Fibroblast of the aortic adventitia (primary cell): ENCODE measurements around the gene FAM98C. TPM values are rescaled to one million over a fixed set of nuclear protein-coding genes. Genes with fewer than 3 reads are reported as not detected.
"Not testable (repeated sequence)": the region's sequence is repeated elsewhere in the genome, so short reads cannot be mapped to it uniquely, and the experiment has no call there.

Experiments used
- DNase-seq: peaks from one replicate; pipeline ENCODE4 v3.0.0-alpha.2; 2010; ENCODE audit warnings: low read depth
- H3K4me3 ChIP-seq: 2 replicates; pipeline ENCODE4 v1.5.1; 2011; ENCODE audit warnings: low read depth, mild to moderate bottlenecking, control low read depth, low read length, moderate library complexity
- total RNA-seq: library from RNA; depleted of rRNA; stranded (reverse); fragments of >200 nt; gene quantifications from 2 replicates; pipeline ENCODE4 v1.2.3, GENCODE V29; 2012; ENCODE audit warnings: low replicate concordance
- TF ChIP-seq, protein P1 (sequence below): IDR thresholded peaks from 2 replicates; pipeline ENCODE4 v1.5.1; 2011; ENCODE audit warnings: mild to moderate bottlenecking, low read length, control low read depth, inconsistent platforms; ENCODE audit not compliant: insufficient read depth

FAM98C gene
- total RNA-seq, 1 donor, result 11.9 TPM

- peak overlapping the region; percentile 69 for H3K4me3 ChIP-seq
- DNase-seq, result no peak
- TF ChIP-seq, protein P1, sequence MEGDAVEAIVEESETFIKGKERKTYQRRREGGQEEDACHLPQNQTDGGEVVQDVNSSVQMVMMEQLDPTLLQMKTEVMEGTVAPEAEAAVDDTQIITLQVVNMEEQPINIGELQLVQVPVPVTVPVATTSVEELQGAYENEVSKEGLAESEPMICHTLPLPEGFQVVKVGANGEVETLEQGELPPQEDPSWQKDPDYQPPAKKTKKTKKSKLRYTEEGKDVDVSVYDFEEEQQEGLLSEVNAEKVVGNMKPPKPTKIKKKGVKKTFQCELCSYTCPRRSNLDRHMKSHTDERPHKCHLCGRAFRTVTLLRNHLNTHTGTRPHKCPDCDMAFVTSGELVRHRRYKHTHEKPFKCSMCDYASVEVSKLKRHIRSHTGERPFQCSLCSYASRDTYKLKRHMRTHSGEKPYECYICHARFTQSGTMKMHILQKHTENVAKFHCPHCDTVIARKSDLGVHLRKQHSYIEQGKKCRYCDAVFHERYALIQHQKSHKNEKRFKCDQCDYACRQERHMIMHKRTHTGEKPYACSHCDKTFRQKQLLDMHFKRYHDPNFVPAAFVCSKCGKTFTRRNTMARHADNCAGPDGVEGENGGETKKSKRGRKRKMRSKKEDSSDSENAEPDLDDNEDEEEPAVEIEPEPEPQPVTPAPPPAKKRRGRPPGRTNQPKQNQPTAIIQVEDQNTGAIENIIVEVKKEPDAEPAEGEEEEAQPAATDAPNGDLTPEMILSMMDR, result no peak
Measured at GRCh38 chr19:38360839-38361631, 41.9 kb upstream of the FAM98C start.

DNA sequence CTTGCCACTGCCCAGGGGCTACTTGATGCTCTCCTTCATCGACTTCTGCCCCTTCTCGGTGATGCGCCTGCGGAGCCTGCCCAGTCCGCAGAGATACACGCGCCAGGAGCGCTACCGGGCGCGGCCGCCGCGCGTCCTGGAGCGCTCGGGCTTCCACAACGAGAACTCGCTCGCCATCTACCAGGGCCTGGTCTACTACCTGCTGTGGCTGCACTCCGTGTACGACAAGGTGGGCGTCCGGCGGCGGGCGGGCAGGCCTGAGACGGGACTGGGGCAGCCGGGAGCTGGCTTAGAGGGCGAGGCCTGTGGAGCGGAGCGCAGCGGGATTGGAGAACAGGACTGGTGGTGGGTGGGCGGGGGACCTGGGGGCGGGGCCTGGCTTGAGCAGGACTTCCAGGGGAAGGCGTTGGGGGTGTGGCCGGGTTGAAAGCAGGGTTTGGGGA is 41.2 kb upstream of the FAM98C start:
- TF ChIP-seq, protein P1, result peak; percentile 36
- H3K4me3 ChIP-seq, result peak overlapping the region; percentile 69
- DNase-seq, result peak; percentile 48

DNA sequence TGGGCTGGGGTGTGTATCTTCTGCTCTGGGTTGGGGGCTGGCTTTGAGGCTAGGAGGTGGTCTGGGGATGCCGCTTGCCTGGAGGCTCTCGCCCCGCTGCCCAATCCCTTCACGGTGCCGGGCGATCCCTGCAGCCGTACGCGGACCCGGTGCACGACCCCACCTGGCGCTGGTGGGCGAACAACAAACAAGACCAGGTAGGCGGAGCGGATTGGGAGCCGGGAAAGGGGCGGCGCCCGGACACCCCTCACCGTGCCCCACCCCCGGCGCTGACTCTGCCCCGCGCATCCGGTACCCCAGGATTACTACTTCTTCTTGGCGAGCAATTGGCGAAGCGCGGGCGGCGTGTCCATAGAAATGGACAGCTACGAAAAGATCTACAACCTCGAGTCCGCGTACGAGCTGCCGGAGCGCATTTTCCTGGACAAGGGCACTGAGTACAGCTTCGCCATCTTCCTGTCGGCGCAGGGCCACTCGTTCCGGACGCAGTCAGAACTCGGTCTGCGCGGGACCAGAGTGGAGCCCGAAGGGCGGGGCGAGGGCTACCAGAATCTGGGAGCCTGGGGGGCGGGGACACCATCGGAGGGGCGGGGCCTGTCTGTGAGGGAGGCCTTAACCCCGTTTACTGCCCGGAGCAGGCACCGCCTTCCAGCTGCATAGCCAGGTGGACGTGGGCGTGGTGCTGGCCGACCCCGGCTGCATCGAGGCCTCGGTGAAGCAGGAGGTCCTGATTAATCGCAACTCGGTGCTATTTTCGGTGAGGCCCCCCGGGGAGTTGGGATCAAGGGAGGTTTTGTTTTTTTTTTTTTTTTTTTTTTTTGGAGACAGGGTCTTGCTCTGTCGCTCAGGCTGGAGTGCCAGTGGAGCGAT is 40.6 kb upstream of the FAM98C start:
- peak; percentile 36 for DNase-seq
- TF ChIP-seq, protein P1, result no peak
- H3K4me3 ChIP-seq, result peak overlapping the region; percentile 69

DNA sequence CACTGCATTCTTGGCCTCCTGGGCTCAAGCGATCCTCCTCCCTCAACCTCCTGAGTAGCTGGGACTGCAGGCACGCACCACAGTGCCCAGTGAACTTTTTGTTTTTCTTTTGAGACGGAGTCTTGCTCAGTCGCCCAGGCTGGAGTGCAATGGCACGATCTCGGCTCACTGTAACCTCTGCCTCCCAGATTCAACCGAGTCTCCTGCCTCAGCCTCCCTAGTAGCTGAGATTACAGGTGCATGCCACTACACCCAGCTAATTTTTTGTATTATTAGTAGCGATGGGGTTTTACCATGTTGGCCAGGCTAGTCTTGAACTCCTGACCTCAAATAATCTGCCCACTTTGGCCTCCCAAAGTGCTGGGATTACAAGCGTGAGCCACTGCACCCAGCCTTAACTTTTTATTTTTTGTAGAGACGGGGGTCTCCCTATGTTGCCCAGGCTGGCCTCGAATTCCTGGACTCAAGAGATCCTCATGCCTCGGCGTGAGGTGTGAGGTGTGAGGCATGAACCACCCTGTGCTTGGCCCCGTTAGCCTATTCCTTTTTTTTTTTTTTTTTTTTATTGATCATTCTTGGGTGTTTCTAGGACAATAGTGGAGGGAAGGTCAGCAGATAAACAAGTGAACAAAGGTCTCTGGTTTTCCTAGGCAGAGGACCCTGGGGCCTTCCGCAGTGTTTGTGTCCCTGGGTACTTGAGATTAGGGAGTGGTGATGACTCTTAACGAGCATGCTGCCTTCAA is 39.8 kb upstream of the FAM98C start:
- peak overlapping the region; percentile 69 for H3K4me3 ChIP-seq
- not testable (repeated sequence) for DNase-seq

GRCh38 chr19:38367041-38367440 is 35.9 kb upstream of the FAM98C start:
- TF ChIP-seq, protein P1, result no peak
- H3K4me3 ChIP-seq, result no peak overlapping the region
- DNase-seq, result no peak

GRCh38 chr19:38369584-38369983 is 33.3 kb upstream of the FAM98C start:
- DNase-seq, result no peak
- H3K4me3 ChIP-seq, result no peak overlapping the region
- TF ChIP-seq, protein P1, result no peak
